ENCODE measurements around the gene G6PC2. TPM values are rescaled to one million over a fixed set of nuclear protein-coding genes. Genes with fewer than 3 reads are reported as not detected.

G6PC2 gene
- total RNA-seq, 3 donors from 2014 or later (not counting 1 experiment from before 2014, with no cell fraction given) = not detected

- TF ChIP-seq CTCF (IDR thresholded peaks at IDR 0.05) = no peak
- no peaks in the 10 kb centered on the region for H3K36me3 ChIP-seq (ENCODE audit: control insufficient read depth, insufficient read depth, low read length)
- intact Hi-C loops (cut with micrococcal nuclease) = no loop called here
- H3K36me3 Mint-ChIP-seq = no peaks in the 10 kb centered on the region
- ATAC-seq (no peak), DNase-seq (no peak)
- no peak overlapping the region for H3K4me3 Mint-ChIP-seq
- WGBS (ENCODE audit: insufficient coverage) = 78% methylated on average over 1 of the region's 4 CpGs
- H3K4me1 Mint-ChIP-seq = no peaks in the 10 kb centered on the region
- H3K27ac Mint-ChIP-seq = no peak overlapping the region
- no peaks in the 10 kb centered on the region for H3K9me3 ChIP-seq (ENCODE audit: control insufficient read depth, insufficient read depth, low read length)
- no peaks in the 10 kb centered on the region for H3K9me3 Mint-ChIP-seq
- H3K27ac ChIP-seq (ENCODE audit: low read length) = no peak overlapping the region
- no peak overlapping the region for H3K4me3 ChIP-seq (ENCODE audit: low read length)
- H3K4me1 ChIP-seq (ENCODE audit: control insufficient read depth, insufficient read depth, low read length) = no peaks in the 10 kb centered on the region
- no peaks in the 10 kb centered on the region for H3K27me3 ChIP-seq (ENCODE audit: control insufficient read depth, insufficient read depth, low read length)
- H3K27me3 Mint-ChIP-seq (ENCODE audit: low read depth in 2 of 2) = peaks cover 2 to 22% of the 10 kb centered on the region in 2 donors
These were observed 44.4 kb downstream of the G6PC2 start for GRCh38 chr2:168945508-168945907.

- Mint-ChIP-seq H3K27ac (no peak overlapping the region), H3K4me1 (no peaks in the 10 kb centered on the region), H3K4me3 (no peak overlapping the region), H3K27me3 (ENCODE audit: low read depth in 2 of 2) (peaks cover 5 to 22% of the 10 kb centered on the region in 2 donors), H3K9me3 (peaks cover 2 to 5% of the 10 kb centered on the region in 2 donors), H3K36me3 (peaks cover 15% of the 10 kb centered on the region)
- H3K4me3 ChIP-seq (ENCODE audit: low read length) = no peak overlapping the region
- peak; percentile 77 for TF ChIP-seq CTCF (IDR thresholded peaks at IDR 0.05)
- intact Hi-C loops (cut with micrococcal nuclease) = no loop called here
- H3K9me3 ChIP-seq (ENCODE audit: control insufficient read depth, insufficient read depth, low read length) = no peaks in the 10 kb centered on the region
- ATAC-seq (peak in 1 of 3 donors; percentile 53), DNase-seq (peak in 1 of 2 donors; percentile 33)
- H3K36me3 ChIP-seq (ENCODE audit: control insufficient read depth, insufficient read depth, low read length) = no peaks in the 10 kb centered on the region
- H3K27me3 ChIP-seq (ENCODE audit: control insufficient read depth, insufficient read depth, low read length) = no peaks in the 10 kb centered on the region
- H3K4me1 ChIP-seq (ENCODE audit: control insufficient read depth, insufficient read depth, low read length) = no peaks in the 10 kb centered on the region
- no peak overlapping the region for H3K27ac ChIP-seq (ENCODE audit: low read length)
- WGBS (ENCODE audit: insufficient coverage) = 61% methylated on average over 5 of the region's 6 CpGs
These were observed 47.6 kb downstream of the G6PC2 start for GRCh38 chr2:168948621-168949212.

GRCh38 chr2:168949324-168949723 is 48.2 kb downstream of the G6PC2 start:
- no CpG with 5 or more reads among the region's 1 CpG for WGBS (ENCODE audit: insufficient coverage)
- Mint-ChIP-seq H3K9me3 (peaks cover 2 to 5% of the 10 kb centered on the region in 2 donors), H3K27ac (no peak overlapping the region), H3K4me3 (no peak overlapping the region), H3K27me3 (ENCODE audit: low read depth in 2 of 2) (peaks cover 8 to 17% of the 10 kb centered on the region in 2 donors), H3K4me1 (no peaks in the 10 kb centered on the region), H3K36me3 (peaks cover 15% of the 10 kb centered on the region)
- Histone ChIP-seq H3K9me3 (ENCODE audit: control insufficient read depth, insufficient read depth, low read length) (no peaks in the 10 kb centered on the region), H3K4me1 (ENCODE audit: control insufficient read depth, insufficient read depth, low read length) (no peaks in the 10 kb centered on the region), H3K36me3 (ENCODE audit: control insufficient read depth, insufficient read depth, low read length) (no peaks in the 10 kb centered on the region), H3K27ac (ENCODE audit: low read length) (no peak overlapping the region), H3K27me3 (ENCODE audit: control insufficient read depth, insufficient read depth, low read length) (no peaks in the 10 kb centered on the region), H3K4me3 (ENCODE audit: low read length) (no peak overlapping the region)
- intact Hi-C loops (cut with micrococcal nuclease) = no loop called here
- DNase-seq = no peak
- no peak for ATAC-seq
- TF ChIP-seq CTCF (IDR thresholded peaks at IDR 0.05) = no peak

GRCh38 chr2:168951871-168952270 is 50.8 kb downstream of the G6PC2 start:
- Histone ChIP-seq H3K4me1 (ENCODE audit: control insufficient read depth, insufficient read depth, low read length) (no peaks in the 10 kb centered on the region), H3K36me3 (ENCODE audit: control insufficient read depth, insufficient read depth, low read length) (no peaks in the 10 kb centered on the region), H3K4me3 (ENCODE audit: low read length) (no peak overlapping the region), H3K9me3 (ENCODE audit: control insufficient read depth, insufficient read depth, low read length) (no peaks in the 10 kb centered on the region), H3K27me3 (ENCODE audit: control insufficient read depth, insufficient read depth, low read length) (no peaks in the 10 kb centered on the region), H3K27ac (ENCODE audit: low read length) (no peak overlapping the region)
- DNase-seq (no peak), ATAC-seq (no peak)
- no CpG with 5 or more reads among the region's 1 CpG for WGBS (ENCODE audit: insufficient coverage)
- no peaks in the 10 kb centered on the region for H3K4me1 Mint-ChIP-seq
- no peak overlapping the region for H3K27ac Mint-ChIP-seq
- no peak for TF ChIP-seq CTCF (IDR thresholded peaks at IDR 0.05)
- intact Hi-C loops (cut with micrococcal nuclease) = no loop called here
- H3K9me3 Mint-ChIP-seq = peaks cover 2 to 5% of the 10 kb centered on the region in 2 donors
- H3K4me3 Mint-ChIP-seq = no peak overlapping the region
- H3K36me3 Mint-ChIP-seq = peaks cover 15% of the 10 kb centered on the region
- H3K27me3 Mint-ChIP-seq (ENCODE audit: low read depth in 2 of 2) = peaks cover 8 to 13% of the 10 kb centered on the region in 2 donors
